ENCODE data around the gene CCDC196.

CCDC196 gene

DNA sequence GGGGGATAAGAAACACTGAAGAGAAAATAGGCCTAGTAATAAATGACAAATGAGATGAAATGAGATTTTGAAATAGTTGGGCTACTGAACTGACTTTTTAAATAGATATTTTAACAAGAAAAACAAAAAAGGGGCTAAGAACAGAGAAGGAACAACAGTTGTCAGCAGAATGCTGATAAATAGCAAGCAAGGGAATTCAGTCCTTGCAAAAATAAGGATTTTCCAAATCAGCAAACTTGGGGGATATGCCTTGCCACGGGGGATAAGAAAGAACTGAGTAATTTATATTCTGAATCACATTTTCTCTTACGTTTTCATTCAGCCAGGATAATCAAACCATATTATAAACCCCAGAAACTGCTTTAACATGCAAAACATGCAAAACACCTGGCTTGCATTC lies 12.9 kb upstream of the CCDC196 start:
- H3K4me3 ChIP-seq (ENCODE audit: insufficient read depth, low read length, poor library complexity, severe bottlenecking), result no peak overlapping the region
- H3K36me3 ChIP-seq (ENCODE audit: low read length), result no peaks in the 10 kb centered on the region
- H3K4me2 ChIP-seq (ENCODE audit: low read depth, low read length, poor library complexity, severe bottlenecking), result no peak overlapping the region
- H3K27me3 ChIP-seq (ENCODE audit: low read length), result no peaks in the 10 kb centered on the region
- peaks cover 8% of the 10 kb centered on the region; the same call in 1 of the 2 replicates for H3K9me3 ChIP-seq (ENCODE audit: insufficient read depth, low read length)
- no peaks in the 10 kb centered on the region for H3F3A ChIP-seq (ENCODE audit: insufficient read depth)
- H3K79me2 ChIP-seq (ENCODE audit: insufficient read depth, low read length), result no peaks in the 10 kb centered on the region
- no peaks in the 10 kb centered on the region for H4K20me1 ChIP-seq (ENCODE audit: low read depth, low read length)
- H2AFZ ChIP-seq (ENCODE audit: low read depth, low read length, severe bottlenecking), result no peak overlapping the region
- no peaks in the 10 kb centered on the region for H3K9me2 ChIP-seq (replicated peaks; ENCODE audit: insufficient read depth, low read length)
- TF ChIP-seq, protein P1, sequence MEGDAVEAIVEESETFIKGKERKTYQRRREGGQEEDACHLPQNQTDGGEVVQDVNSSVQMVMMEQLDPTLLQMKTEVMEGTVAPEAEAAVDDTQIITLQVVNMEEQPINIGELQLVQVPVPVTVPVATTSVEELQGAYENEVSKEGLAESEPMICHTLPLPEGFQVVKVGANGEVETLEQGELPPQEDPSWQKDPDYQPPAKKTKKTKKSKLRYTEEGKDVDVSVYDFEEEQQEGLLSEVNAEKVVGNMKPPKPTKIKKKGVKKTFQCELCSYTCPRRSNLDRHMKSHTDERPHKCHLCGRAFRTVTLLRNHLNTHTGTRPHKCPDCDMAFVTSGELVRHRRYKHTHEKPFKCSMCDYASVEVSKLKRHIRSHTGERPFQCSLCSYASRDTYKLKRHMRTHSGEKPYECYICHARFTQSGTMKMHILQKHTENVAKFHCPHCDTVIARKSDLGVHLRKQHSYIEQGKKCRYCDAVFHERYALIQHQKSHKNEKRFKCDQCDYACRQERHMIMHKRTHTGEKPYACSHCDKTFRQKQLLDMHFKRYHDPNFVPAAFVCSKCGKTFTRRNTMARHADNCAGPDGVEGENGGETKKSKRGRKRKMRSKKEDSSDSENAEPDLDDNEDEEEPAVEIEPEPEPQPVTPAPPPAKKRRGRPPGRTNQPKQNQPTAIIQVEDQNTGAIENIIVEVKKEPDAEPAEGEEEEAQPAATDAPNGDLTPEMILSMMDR (IDR thresholded peaks at IDR 0.05; ENCODE audit: insufficient read depth, low read length, poor library complexity, severe bottlenecking), result no peak
- TF ChIP-seq EZH2phosphoT487 (conservative IDR thresholded peaks at IDR 0.05; ENCODE audit: low read length), result no peak
- H3K9ac ChIP-seq (ENCODE audit: low read length), result no peak overlapping the region
- no peak overlapping the region for H3K27ac ChIP-seq (ENCODE audit: low read depth, low read length)

DNA sequence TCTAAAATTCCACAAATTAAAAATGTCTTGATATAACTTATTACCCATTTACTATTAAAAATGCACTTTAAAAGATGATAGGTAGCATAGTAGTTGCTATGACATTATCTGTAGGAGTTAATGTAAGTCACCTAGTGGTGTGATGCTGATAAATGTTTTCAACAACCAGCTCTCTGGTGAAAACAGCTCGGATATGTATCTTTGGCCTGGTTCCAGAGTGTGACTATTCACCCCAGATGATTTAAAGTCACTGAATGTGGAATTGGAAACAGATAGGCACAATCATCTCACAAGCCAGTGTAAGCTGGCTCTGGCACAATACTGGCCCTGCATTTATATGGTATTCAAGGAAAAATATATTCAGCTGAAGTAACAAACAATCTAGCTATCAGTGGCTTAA lies 9.2 kb upstream of the CCDC196 start:
- Histone ChIP-seq H3K9me2 (replicated peaks; ENCODE audit: insufficient read depth, low read length) (no peaks in the 10 kb centered on the region), H3K27ac (ENCODE audit: low read depth, low read length) (no peak overlapping the region)

GRCh38 chr14:66477567-66477966 lies 8.6 kb upstream of the CCDC196 start:
- Histone ChIP-seq H3K9me2 (replicated peaks; ENCODE audit: insufficient read depth, low read length) (no peaks in the 10 kb centered on the region), H3K27ac (ENCODE audit: low read depth, low read length) (no peak overlapping the region)
- TF ChIP-seq, protein P1 (IDR thresholded peaks at IDR 0.05; ENCODE audit: insufficient read depth, low read length, poor library complexity, severe bottlenecking), result no peak
- no peak for TF ChIP-seq EZH2phosphoT487 (conservative IDR thresholded peaks at IDR 0.05; ENCODE audit: low read length)

More for the DNA sequence above, 9.2 kb upstream of the CCDC196 start:
- no peaks in the 10 kb centered on the region for H4K20me1 ChIP-seq (ENCODE audit: low read depth, low read length)
- no peak overlapping the region for H2AFZ ChIP-seq (ENCODE audit: low read depth, low read length, severe bottlenecking)
- TF ChIP-seq, protein P1 (IDR thresholded peaks at IDR 0.05; ENCODE audit: insufficient read depth, low read length, poor library complexity, severe bottlenecking), result no peak
- no peak for TF ChIP-seq EZH2phosphoT487 (conservative IDR thresholded peaks at IDR 0.05; ENCODE audit: low read length)
- no peak overlapping the region for H3K9ac ChIP-seq (ENCODE audit: low read length)
- no peaks in the 10 kb centered on the region for H3K36me3 ChIP-seq (ENCODE audit: low read length)
- H3K4me3 ChIP-seq (ENCODE audit: insufficient read depth, low read length, poor library complexity, severe bottlenecking), result no peak overlapping the region
- H3K4me2 ChIP-seq (ENCODE audit: low read depth, low read length, poor library complexity, severe bottlenecking), result no peak overlapping the region
- no peaks in the 10 kb centered on the region for H3K27me3 ChIP-seq (ENCODE audit: low read length)
- no peaks in the 10 kb centered on the region for H3K79me2 ChIP-seq (ENCODE audit: insufficient read depth, low read length)
- H3F3A ChIP-seq (ENCODE audit: insufficient read depth), result no peaks in the 10 kb centered on the region
- no peaks in the 10 kb centered on the region for H3K9me3 ChIP-seq (ENCODE audit: insufficient read depth, low read length)

More at GRCh38 chr14:66477567-66477966, 8.6 kb upstream of the CCDC196 start:
- Histone ChIP-seq H3F3A (ENCODE audit: insufficient read depth) (no peaks in the 10 kb centered on the region), H3K79me2 (ENCODE audit: insufficient read depth, low read length) (no peaks in the 10 kb centered on the region), H3K9ac (ENCODE audit: low read length) (no peak overlapping the region), H3K4me2 (ENCODE audit: low read depth, low read length, poor library complexity, severe bottlenecking) (no peak overlapping the region), H3K9me3 (ENCODE audit: insufficient read depth, low read length) (no peaks in the 10 kb centered on the region), H3K27me3 (ENCODE audit: low read length) (no peaks in the 10 kb centered on the region), H3K4me3 (ENCODE audit: insufficient read depth, low read length, poor library complexity, severe bottlenecking) (no peak overlapping the region), H4K20me1 (ENCODE audit: low read depth, low read length) (no peaks in the 10 kb centered on the region), H3K36me3 (ENCODE audit: low read length) (no peaks in the 10 kb centered on the region), H2AFZ (ENCODE audit: low read depth, low read length, severe bottlenecking) (no peak overlapping the region)

Data from SU-DHL-6 (cell line).